Hepatocyte (in vitro differentiated cells): ENCODE data around the gene HIVEP2.

Experiments used
- CTCF ChIP-seq: fragments of 200-600 bp; sonication (generic); IDR thresholded peaks from 2 replicates; pipeline ENCODE4 v1.5.1; 2016; ENCODE audit warnings: antibody characterized with exemption, mild to moderate bottlenecking; ENCODE audit not compliant: poor library complexity
- EZH2phosphoT487 ChIP-seq: fragments of 200-600 bp; sonication (generic); IDR thresholded peaks from one replicate; pipeline ENCODE4 v1.6.1; 2018; ENCODE audit warnings: antibody characterized with exemption, mild to moderate bottlenecking, low read depth, moderate library complexity; ENCODE audit not compliant: unreplicated experiment, severe bottlenecking

- TF ChIP-seq EZH2phosphoT487: no peak
- no peak for TF ChIP-seq CTCF
Measured at GRCh38 chr6:142887517-142887916, 57.5 kb downstream of the HIVEP2 start.
